Parathyroid adenoma (tissue), 2 donors: ENCODE measurements around the gene FHOD3.

Experiments
- H2AFZ ChIP-seq: fragments of 300-600 bp; sonication (generic); one replicate; pipeline ENCODE4 v1.7.0; 2017; ENCODE audit warnings: antibody characterized with exemption, mild to moderate bottlenecking
- H3K27ac ChIP-seq: fragments of 300-600 bp; sonication (generic); one replicate; pipeline ENCODE4 v1.7.0; 2017
- H3K27me3 ChIP-seq: fragments of 300-600 bp; sonication (generic); one replicate; pipeline ENCODE4 v1.7.0; 2017; ENCODE audit warnings: low read length; ENCODE audit not compliant: control insufficient read depth, insufficient read depth
- H3K36me3 ChIP-seq: fragments of 300-600 bp; sonication (generic); one replicate; pipeline ENCODE4 v1.7.0; 2017; ENCODE audit warnings: low read length; ENCODE audit not compliant: control insufficient read depth, insufficient read depth
- H3K4me1 ChIP-seq: fragments of 300-600 bp; sonication (generic); one replicate; pipeline ENCODE4 v1.7.0; 2017; ENCODE audit warnings: control low read depth
- H3K4me2 ChIP-seq: fragments of 300-600 bp; sonication (generic); one replicate; pipeline ENCODE4 v1.7.0; 2017; ENCODE audit warnings: low read length
- H3K4me3 ChIP-seq: fragments of 300-600 bp; sonication (generic); one replicate; pipeline ENCODE4 v1.7.0; 2017; ENCODE audit warnings: low read depth, low read length
- H3K79me2 ChIP-seq: fragments of 300-600 bp; sonication (generic); one replicate; pipeline ENCODE4 v1.7.0; 2017; ENCODE audit warnings: control low read depth
- H3K9ac ChIP-seq: fragments of 300-600 bp; sonication (generic); one replicate; pipeline ENCODE4 v1.7.0; 2017; ENCODE audit warnings: mild to moderate bottlenecking
- H3K9me3 ChIP-seq: fragments of 300-600 bp; sonication (generic); one replicate; pipeline ENCODE4 v1.7.0; 2017; ENCODE audit warnings: low read length; ENCODE audit not compliant: control insufficient read depth
- CTCF ChIP-seq: fragments of 300-600 bp; sonication (generic); IDR thresholded peaks from one replicate; pipeline ENCODE4 v1.7.0; 2017; ENCODE audit warnings: antibody characterized with exemption, mild to moderate bottlenecking
- donor health status: primary hyperparathyroidism.

FHOD3 gene

GRCh38 chr18:36341944-36342343, 44.4 kb downstream of the FHOD3 start:
- Histone ChIP-seq H3K36me3 (no peaks in the 10 kb centered on the region), H3K9me3 (no peaks in the 10 kb centered on the region), H3K27ac (no peak overlapping the region), H3K4me3 (no peak overlapping the region), H3K4me1 (no peaks in the 10 kb centered on the region), H3K27me3 (no peaks in the 10 kb centered on the region), H2AFZ (no peak overlapping the region), H3K79me2 (no peaks in the 10 kb centered on the region), H3K9ac (no peak overlapping the region), H3K4me2 (no peak overlapping the region)
- TF ChIP-seq CTCF, result no peak

- Histone ChIP-seq H3K4me1 (no peaks in the 10 kb centered on the region), H3K9ac (no peak overlapping the region), H3K27me3 (no peaks in the 10 kb centered on the region), H3K79me2 (no peaks in the 10 kb centered on the region), H2AFZ (no peak overlapping the region), H3K36me3 (no peaks in the 10 kb centered on the region), H3K9me3 (no peaks in the 10 kb centered on the region), H3K4me2 (no peak overlapping the region), H3K27ac (no peak overlapping the region), H3K4me3 (no peak overlapping the region)
- no peak for TF ChIP-seq CTCF
These were observed 50.8 kb downstream of the FHOD3 start for GRCh38 chr18:36348331-36348730.

- H2AFZ ChIP-seq, result no peak overlapping the region
- H3K79me2 ChIP-seq, result no peaks in the 10 kb centered on the region
- no peak for TF ChIP-seq CTCF
- no peak overlapping the region for H3K9ac ChIP-seq
- H3K27ac ChIP-seq, result no peak overlapping the region
- H3K9me3 ChIP-seq, result no peaks in the 10 kb centered on the region
- H3K4me1 ChIP-seq, result no peaks in the 10 kb centered on the region
- no peaks in the 10 kb centered on the region for H3K36me3 ChIP-seq
- no peak overlapping the region for H3K4me3 ChIP-seq
- H3K27me3 ChIP-seq, result no peaks in the 10 kb centered on the region
- H3K4me2 ChIP-seq, result no peak overlapping the region
These were observed 51.5 kb downstream of the FHOD3 start for GRCh38 chr18:36348971-36349417.

GRCh38 chr18:36349552-36349951, 52.0 kb downstream of the FHOD3 start:
- no peaks in the 10 kb centered on the region for H3K9me3 ChIP-seq
- H3K27ac ChIP-seq, result no peak overlapping the region
- H3K4me1 ChIP-seq, result no peaks in the 10 kb centered on the region
- H3K4me3 ChIP-seq, result no peak overlapping the region
- no peaks in the 10 kb centered on the region for H3K36me3 ChIP-seq
- no peak overlapping the region for H3K9ac ChIP-seq
- no peaks in the 10 kb centered on the region for H3K79me2 ChIP-seq
- H3K4me2 ChIP-seq, result no peak overlapping the region
- H2AFZ ChIP-seq, result no peak overlapping the region
- TF ChIP-seq CTCF, result no peak
- H3K27me3 ChIP-seq, result no peaks in the 10 kb centered on the region

- H2AFZ ChIP-seq, result no peak overlapping the region
- H3K36me3 ChIP-seq, result no peaks in the 10 kb centered on the region
- no peak overlapping the region for H3K4me2 ChIP-seq
- no peaks in the 10 kb centered on the region for H3K9me3 ChIP-seq
- H3K27ac ChIP-seq, result no peak overlapping the region
- no peak overlapping the region for H3K4me3 ChIP-seq
- TF ChIP-seq CTCF, result no peak
- no peaks in the 10 kb centered on the region for H3K79me2 ChIP-seq
- H3K4me1 ChIP-seq, result no peaks in the 10 kb centered on the region
- H3K27me3 ChIP-seq, result no peaks in the 10 kb centered on the region
- H3K9ac ChIP-seq, result no peak overlapping the region
These were observed 52.7 kb downstream of the FHOD3 start for GRCh38 chr18:36350251-36350651.
